Stomach (tissue), 9 donors: ENCODE data around the gene ATXN3. TPM values are rescaled to one million over a fixed set of nuclear protein-coding genes. Genes with fewer than 3 reads are reported as not detected.
A peak's percentile ranks its signal among the peaks of the same experiment; 100 is the strongest.

Experiments used
- DNase-seq, 2 donors: peaks; one replicate each; pipeline versions ENCODE4 v3.0.0 to v3.0.0-alpha.2; 2013 to 2019
- H3K27ac ChIP-seq, 5 donors: fragments of 200-600 bp in 4 of 5; sonication (generic) in 4 of 5; one replicate each; pipeline ENCODE4 v1.5.1; 2013 to 2019; ENCODE audit warnings: mild to moderate bottlenecking in 1 of 5, moderate library complexity in 1 of 5
- H3K27me3 ChIP-seq, 3 donors: fragments of 200-600 bp; sonication (generic); one replicate each; pipeline ENCODE4 v1.5.1; 2017 to 2019; ENCODE audit warnings: mixed run types in 1 of 3
- H3K36me3 ChIP-seq, 4 donors: fragments of 200-600 bp; sonication (generic); 1 replicate in 3 of 4; 2 replicates in 1 of 4; pipeline ENCODE4 v1.5.1; 2016 to 2019
- H3K4me1 ChIP-seq, 4 donors: fragments of 200-600 bp; sonication (generic); one replicate each; pipeline ENCODE4 v1.5.1; 2016 to 2019
- H3K4me3 ChIP-seq, 4 donors: fragments of 200-600 bp; sonication (generic) in 3 of 4; one replicate each; pipeline ENCODE4 v1.5.1; 2016 to 2019; ENCODE audit warnings: mild to moderate bottlenecking in 1 of 4
- H3K9me3 ChIP-seq, 4 donors: fragments of 200-600 bp; sonication (generic); one replicate each; pipeline ENCODE4 v1.5.1; 2016 to 2019
- EP300 ChIP-seq: sonication (generic); formaldehyde crosslinking; IDR thresholded peaks from one replicate; pipeline ENCODE4 v1.6.1; 2017; ENCODE audit warnings: antibody characterized with exemption
- POLR2A ChIP-seq, 4 donors: fragments of 450-650 bp; IDR thresholded peaks; one replicate each; pipeline ENCODE4 v1.6.1; 2016; ENCODE audit warnings: antibody characterized with exemption in 4 of 4, control low read depth in 2 of 4, mild to moderate bottlenecking in 1 of 4, moderate library complexity in 1 of 4
- POLR2AphosphoS5 ChIP-seq, 3 donors: sonication (generic); formaldehyde crosslinking; IDR thresholded peaks; one replicate each; pipeline ENCODE4 v1.6.1; 2016; ENCODE audit warnings: antibody characterized with exemption in 3 of 3
- WGBS, 5 donors: extraction: QIAGEN DNeasy Blood & Tissue Kit in 3 of 5; methylation state at CpG; one replicate each; pipeline versions ENCODE4 v1.1.5 to v1.1.7; 2013 to 2018; 5-methylcytosine and 5-hydroxymethylcytosine counted together
- intact Hi-C: fragments of 100-400 bp; cut with DNase I; formaldehyde crosslinking; loops from one replicate; pipeline ENCODE4 v1.15.1; 2023; ENCODE audit warnings: low total_unique reads
- polyA plus RNA-seq, 3 donors: library from polyadenylated mRNA; stranded (reverse); fragments of 200-250 nt; gene quantifications; one replicate each; pipeline ENCODE4 v1.2.3, GENCODE V29; 2013
- total RNA-seq, 5 donors: library from RNA; depleted of rRNA; stranded (reverse); fragments of >200 nt; gene quantifications; one replicate each; pipeline versions ENCODE4 v1.1.0 to v1.2.3, GENCODE V29; 2014 to 2016
- TF ChIP-seq, protein P1 (sequence below), 7 experiments: fragments of 450-650 bp in 4 of 7; fragments of 200-600 bp in 3 of 7; sonication (generic) in 3 of 7; IDR thresholded peaks; one replicate each; pipeline ENCODE4 v1.5.1; 2016 to 2019; ENCODE audit warnings: antibody characterized with exemption in 7 of 7, control low read depth in 2 of 7, mild to moderate bottlenecking in 1 of 7
- donor health status: healthy with polysubstance abuse.
- donor health status: Bipolar disorder and iron deficiency.
- donor health status: healthy.

ATXN3 gene
- total and polyA plus RNA-seq, 8 donors, result 4.5 to 229 (median 27.0) TPM

DNA sequence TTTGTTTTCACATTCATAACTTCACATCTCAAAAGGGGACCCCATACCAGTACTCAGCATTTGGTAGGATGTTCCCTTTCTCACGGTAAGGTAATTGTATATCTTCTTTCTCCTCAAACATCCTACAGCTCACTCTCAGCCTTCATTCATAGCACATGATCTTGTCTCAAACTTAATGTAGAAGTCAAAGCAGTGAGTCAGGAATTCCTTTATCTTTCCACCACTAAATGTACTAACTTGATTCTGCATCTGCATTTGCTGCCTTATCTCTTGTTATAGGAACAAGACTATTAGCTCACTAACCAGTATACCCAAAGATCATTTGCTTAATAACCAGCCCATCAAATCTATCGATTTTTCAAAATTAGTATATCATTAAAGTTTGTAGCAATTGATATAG is 38.3 kb upstream of the ATXN3 start:
- no peak overlapping the region for H3K27ac ChIP-seq
- H3K4me3 ChIP-seq, result no peak overlapping the region
- intact Hi-C loops, result no loop called here
- TF ChIP-seq, protein P1, sequence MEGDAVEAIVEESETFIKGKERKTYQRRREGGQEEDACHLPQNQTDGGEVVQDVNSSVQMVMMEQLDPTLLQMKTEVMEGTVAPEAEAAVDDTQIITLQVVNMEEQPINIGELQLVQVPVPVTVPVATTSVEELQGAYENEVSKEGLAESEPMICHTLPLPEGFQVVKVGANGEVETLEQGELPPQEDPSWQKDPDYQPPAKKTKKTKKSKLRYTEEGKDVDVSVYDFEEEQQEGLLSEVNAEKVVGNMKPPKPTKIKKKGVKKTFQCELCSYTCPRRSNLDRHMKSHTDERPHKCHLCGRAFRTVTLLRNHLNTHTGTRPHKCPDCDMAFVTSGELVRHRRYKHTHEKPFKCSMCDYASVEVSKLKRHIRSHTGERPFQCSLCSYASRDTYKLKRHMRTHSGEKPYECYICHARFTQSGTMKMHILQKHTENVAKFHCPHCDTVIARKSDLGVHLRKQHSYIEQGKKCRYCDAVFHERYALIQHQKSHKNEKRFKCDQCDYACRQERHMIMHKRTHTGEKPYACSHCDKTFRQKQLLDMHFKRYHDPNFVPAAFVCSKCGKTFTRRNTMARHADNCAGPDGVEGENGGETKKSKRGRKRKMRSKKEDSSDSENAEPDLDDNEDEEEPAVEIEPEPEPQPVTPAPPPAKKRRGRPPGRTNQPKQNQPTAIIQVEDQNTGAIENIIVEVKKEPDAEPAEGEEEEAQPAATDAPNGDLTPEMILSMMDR (IDR thresholded peaks at IDR 0.05), result no peak
- TF ChIP-seq POLR2AphosphoS5 (IDR thresholded peaks at IDR 0.05) (no peak), EP300 (no peak), POLR2A (IDR thresholded peaks at IDR 0.05) (no peak)
- WGBS, 5 donors, result 81 to 88% (median 86%) methylated on average over 2 of the region's 2 CpGs
- H3K9me3 ChIP-seq, result no peaks in the 10 kb centered on the region
- peaks cover 47 to 99% (median 98%) of the 10 kb centered on the region in 4 donors for H3K36me3 ChIP-seq
- no peaks in the 10 kb centered on the region for H3K27me3 ChIP-seq
- no peaks in the 10 kb centered on the region for H3K4me1 ChIP-seq
- DNase-seq, result no peak

DNA sequence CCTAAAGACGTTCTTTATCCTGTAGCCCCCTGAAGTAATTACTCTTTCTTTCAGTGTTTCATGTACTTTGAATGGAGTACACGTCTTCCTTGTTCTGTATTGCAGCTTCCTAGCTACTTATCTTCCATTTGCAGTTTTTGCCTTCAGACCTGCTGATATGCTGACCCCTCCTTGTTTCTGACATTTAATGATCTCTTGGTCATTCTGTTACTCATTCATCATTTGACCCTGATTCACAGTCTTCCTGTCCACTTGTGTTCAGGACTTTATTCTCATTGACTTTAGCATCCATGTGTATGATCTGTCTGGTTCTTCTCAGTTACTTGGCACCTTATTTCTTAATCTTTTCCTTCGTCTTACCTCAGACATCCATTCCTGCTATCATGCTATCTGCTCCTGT is 37.6 kb upstream of the ATXN3 start:
- TF ChIP-seq POLR2AphosphoS5 (IDR thresholded peaks at IDR 0.05) (no peak), EP300 (no peak), POLR2A (IDR thresholded peaks at IDR 0.05) (no peak)
- TF ChIP-seq, protein P1 (IDR thresholded peaks at IDR 0.05), result no peak
- H3K4me1 ChIP-seq, result no peaks in the 10 kb centered on the region
- H3K27ac ChIP-seq, result no peak overlapping the region
- H3K27me3 ChIP-seq, result no peaks in the 10 kb centered on the region
- WGBS, 5 donors, result 81 to 90% (median 85%) methylated on average over 3 of the region's 3 CpGs
- no peaks in the 10 kb centered on the region for H3K9me3 ChIP-seq
- peaks cover 49 to 99% (median 98%) of the 10 kb centered on the region in 4 donors for H3K36me3 ChIP-seq
- H3K4me3 ChIP-seq, result no peak overlapping the region
- DNase-seq, result no peak
- intact Hi-C loops, result no loop called here

DNA sequence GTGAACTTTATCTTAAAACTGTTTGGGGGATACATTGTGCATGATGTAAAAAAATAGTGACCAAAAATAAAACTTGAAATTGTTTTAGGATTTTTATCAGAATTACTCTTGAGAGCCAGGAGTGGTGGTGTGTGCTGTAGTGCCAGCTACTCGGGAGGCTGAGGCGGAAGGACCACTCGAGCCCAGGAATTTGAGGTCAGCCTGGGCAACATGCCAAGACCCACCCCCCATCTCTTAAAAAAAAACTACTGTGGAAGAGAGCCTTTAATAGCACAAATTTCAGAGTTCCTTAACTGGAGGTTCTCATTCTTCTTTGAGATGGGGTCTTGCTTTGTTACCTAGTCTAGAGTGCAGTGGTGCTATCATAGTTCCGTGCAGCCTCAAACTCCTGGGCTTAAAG is 36.9 kb upstream of the ATXN3 start:
- no peak for DNase-seq
- no peak for TF ChIP-seq POLR2AphosphoS5 (IDR thresholded peaks at IDR 0.05)
- TF ChIP-seq, protein P1 (IDR thresholded peaks at IDR 0.05), result no peak
- no peak for TF ChIP-seq EP300
- no peak for TF ChIP-seq POLR2A (IDR thresholded peaks at IDR 0.05)
- WGBS, 5 donors, result 73 to 82% (median 76%) methylated on average over 4 of the region's 4 CpGs
- no peaks in the 10 kb centered on the region for H3K9me3 ChIP-seq
- H3K36me3 ChIP-seq, result peaks cover 56 to 99% (median 98%) of the 10 kb centered on the region in 4 donors
- no peak overlapping the region for H3K4me3 ChIP-seq
- intact Hi-C loops, result no loop called here
- H3K27me3 ChIP-seq, result no peaks in the 10 kb centered on the region
- no peaks in the 10 kb centered on the region for H3K4me1 ChIP-seq
- no peak overlapping the region for H3K27ac ChIP-seq

DNA sequence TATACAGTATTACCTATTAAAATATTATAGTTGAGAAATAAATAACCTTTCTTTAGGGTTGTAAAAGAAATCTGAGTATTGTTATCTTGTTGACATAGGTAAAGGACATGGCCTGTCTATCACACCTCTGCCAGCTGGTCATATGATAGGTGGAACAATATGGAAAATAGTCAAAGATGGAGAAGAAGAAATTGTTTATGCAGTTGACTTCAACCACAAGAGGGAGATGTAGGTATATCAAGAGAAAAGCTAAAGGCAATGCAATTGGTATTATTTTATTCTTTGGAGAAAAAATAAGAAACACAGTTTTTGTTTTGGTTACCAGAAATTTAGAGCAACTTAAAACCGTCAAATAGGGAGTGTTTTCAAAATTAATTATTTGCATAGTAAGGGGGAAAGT is 28.9 kb upstream of the ATXN3 start:
- TF ChIP-seq EP300, result no peak
- TF ChIP-seq POLR2AphosphoS5 (IDR thresholded peaks at IDR 0.05), result no peak
- TF ChIP-seq POLR2A (IDR thresholded peaks at IDR 0.05), result no peak
- TF ChIP-seq, protein P1 (IDR thresholded peaks at IDR 0.05), result peak in 4 of 7 experiments; percentile 13 to 41 (median 30)
- intact Hi-C loops, result no loop called here
- no peak overlapping the region for H3K27ac ChIP-seq
- H3K4me1 ChIP-seq, result peaks cover 0 to 11% (median 5%) of the 10 kb centered on the region in 4 donors
- H3K27me3 ChIP-seq, result no peaks in the 10 kb centered on the region
- WGBS, 5 donors, result 48 to 76% (median 60%) methylated on average over 1 of the region's 1 CpG
- H3K36me3 ChIP-seq, result peaks cover 19 to 100% (median 93%) of the 10 kb centered on the region in 4 donors
- H3K4me3 ChIP-seq, result no peak overlapping the region
- DNase-seq, result peak in 1 of 2 donors; percentile 63
- no peaks in the 10 kb centered on the region for H3K9me3 ChIP-seq
